ENCODE results near the gene GSTT2. TPM values are rescaled to one million over a fixed set of nuclear protein-coding genes. Genes with fewer than 3 reads are reported as not detected.

The GSTT2 gene
- total and polyA plus RNA-seq, 10 of the 15 experiments (the other 5 are each of a cell fraction or from before 2014, with no cell fraction given): not detected

- no peak for TF ChIP-seq ZNF592 (IDR thresholded peaks at IDR 0.05)
- peak; percentile 52 for TF ChIP-seq SKIL (IDR thresholded peaks at IDR 0.05; ENCODE audit: low read depth, poor library complexity, severe bottlenecking)
- 0 out of 2 replicates have a peak, but pooled peaks have one; percentile 9 for TF ChIP-seq CBFB (IDR thresholded peaks at IDR 0.05; ENCODE audit: low read depth)
Measured at GRCh38 chr22:24011735-24012068, 31.8 kb downstream of the GSTT2 start (continued).

GRCh38 chr22:24016156-24016555 is 36.2 kb downstream of the GSTT2 start:
- ChIA-PET CTCF (no interaction called here), SMC1A (ENCODE audit: uncharacterized antibody, unreplicated experiment) (interaction anchor here (0.6 to 0.7 kb wide), 2 partner anchors 11 to 39 kb away, joined by 3 read pairs; no protein-coding TSS in a partner anchor), POLR2A (interaction anchor here (0.6 to 0.7 kb wide), 2 partner anchors 458 to 1803 kb away, joined by 4 read pairs; no protein-coding TSS in a partner anchor), RAD21 (ENCODE audit: unreplicated experiment) (no interaction called here)
- no peak overlapping the region for H2AFZ ChIP-seq (ENCODE audit: control insufficient read depth, low read depth, low read length)
- peaks cover 2% of the 10 kb centered on the region; the same call in 1 of the 3 replicates for H3K9me3 ChIP-seq (replicated peaks; ENCODE audit: control insufficient read depth, insufficient read depth, low read length)
- no peak overlapping the region for H3K4me2 ChIP-seq (ENCODE audit: control insufficient read depth, insufficient read depth)
- in situ Hi-C loops (cut with MboI) (no loop called here), intact Hi-C loops (cut with micrococcal nuclease; ENCODE audit: unreplicated experiment) (no loop called here)
- no peaks in the 10 kb centered on the region for H3K4me1 ChIP-seq (ENCODE audit: control insufficient read depth, insufficient read depth, low read length)
- ATAC-seq (no peak), FAIRE-seq (no peak), DNase-seq (ENCODE audit: low read depth, low spot score) (no peak)
- TF ChIP-seq SMAD1 (IDR thresholded peaks at IDR 0.05; ENCODE audit: low read depth, partially characterized antibody): no peak
- no peak for TF ChIP-seq TARDBP (IDR thresholded peaks at IDR 0.05; ENCODE audit: borderline replicate concordance)
- no peak for TF ChIP-seq EED (IDR thresholded peaks at IDR 0.05; ENCODE audit: low read depth)
- TF ChIP-seq EGR1 (IDR thresholded peaks at IDR 0.05; ENCODE audit: borderline replicate concordance in 1 of 2, low read depth in 2 of 2, low read length in 2 of 2): no peak
- TF ChIP-seq ZNF622 (IDR thresholded peaks at IDR 0.05): no peak
- no peak for TF ChIP-seq ASH2L (IDR thresholded peaks at IDR 0.05; ENCODE audit: borderline replicate concordance, low read depth)
- TF ChIP-seq CHD1 (IDR thresholded peaks at IDR 0.05; ENCODE audit: low read depth, low read length): no peak
- no peak for TF ChIP-seq IKZF1 (conservative IDR thresholded peaks at IDR 0.05)
- no peak for TF ChIP-seq EP300 (IDR thresholded peaks at IDR 0.05; ENCODE audit: borderline replicate concordance in 1 of 2, control insufficient read depth in 1 of 2, low read depth in 2 of 2, low read length in 2 of 2)
- no peak for TF ChIP-seq WRNIP1 (IDR thresholded peaks at IDR 0.05; ENCODE audit: borderline replicate concordance, low read depth, low read length)
- TF ChIP-seq MXI1 (IDR thresholded peaks at IDR 0.05; ENCODE audit: low read depth, low read length): no peak
- no peak for TF ChIP-seq ATF3 (IDR thresholded peaks at IDR 0.05; ENCODE audit: borderline replicate concordance, extremely low read depth, low read depth, low read length)
- no TSS peak for BruUV-seq (replicated peaks)
- H3K79me2 ChIP-seq (ENCODE audit: control insufficient read depth, insufficient read depth, low read length): peaks cover 49% of the 10 kb centered on the region
- no peaks in the 10 kb centered on the region for H3K27me3 ChIP-seq (replicated peaks in 1 of 2; ENCODE audit: control insufficient read depth in 2 of 2, insufficient read depth in 2 of 2, low read length in 1 of 2)
- no peak overlapping the region for H3K9ac ChIP-seq (ENCODE audit: control insufficient read depth, insufficient read depth, low read length)
- 88% methylated on average over 1 of the region's 1 CpG for WGBS (ENCODE audit: insufficient coverage, insufficient replicate concordance, low lambda C conversion rate, missing lambda C conversion rate)
- no peak overlapping the region for H3K4me3 ChIP-seq
- no peaks in the 10 kb centered on the region for H3K36me3 ChIP-seq (ENCODE audit: control insufficient read depth in 2 of 2, insufficient read depth in 2 of 2, low read length in 1 of 2)
- no peaks in the 10 kb centered on the region for H4K20me1 ChIP-seq (ENCODE audit: control insufficient read depth, insufficient read depth)
- no peak overlapping the region for H3K27ac ChIP-seq (ENCODE audit: control insufficient read depth, insufficient read depth)
